ENCODE measurements around the gene VIT.
"Not testable (repeated sequence)": the region's sequence is repeated elsewhere in the genome, so short reads cannot be mapped to it uniquely, and the experiment has no call there.

Gene VIT

GRCh38 chr2:36805635-36806224, 109.2 kb downstream of the VIT start:
- DNase-seq (ENCODE audit: low read depth in 2 of 2) = no peak

DNA sequence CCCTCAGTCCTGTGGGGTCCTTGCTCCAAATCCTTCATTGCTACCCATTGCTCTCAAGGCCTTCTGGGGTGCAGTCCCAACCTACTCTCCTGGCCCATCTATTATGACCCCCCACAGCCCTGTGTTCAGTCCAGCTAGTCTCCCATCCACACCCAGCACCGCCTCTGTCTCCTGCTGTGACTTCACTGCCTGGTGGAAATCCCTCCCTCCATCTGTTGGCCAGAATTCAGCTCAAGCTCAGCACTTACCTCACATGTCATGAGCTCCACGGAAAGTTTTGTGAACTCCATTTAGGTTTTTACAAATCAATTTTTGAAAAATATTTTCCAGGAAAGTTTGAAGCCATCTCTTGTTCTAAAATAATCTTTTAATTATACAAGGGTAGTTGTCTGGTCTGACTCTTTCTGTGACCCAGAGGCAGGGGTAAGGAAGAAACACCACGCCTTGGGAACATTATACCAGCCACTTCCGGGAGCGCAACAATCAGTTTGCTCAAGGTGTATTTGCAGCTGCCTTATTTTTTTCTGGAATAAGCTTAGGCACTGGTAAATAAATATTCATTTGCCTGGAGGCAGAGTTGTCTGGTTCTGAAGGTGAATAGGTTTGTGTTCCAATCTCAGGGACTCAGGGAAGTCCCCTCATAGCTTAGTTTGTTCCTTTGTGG, 110.8 kb downstream of the VIT start:
- DNase-seq (ENCODE audit: low read depth in 2 of 2) = no peak

- no peak for DNase-seq (ENCODE audit: low read depth in 2 of 2)
Measured at GRCh38 chr2:36808386-36809068, 112.0 kb downstream of the VIT start.

GRCh38 chr2:36809069-36809445, 112.5 kb downstream of the VIT start:
- no peak for DNase-seq (ENCODE audit: low read depth in 2 of 2)

GRCh38 chr2:36811071-36811470, 114.6 kb downstream of the VIT start:
- no peak for DNase-seq (ENCODE audit: low read depth in 2 of 2)

DNA sequence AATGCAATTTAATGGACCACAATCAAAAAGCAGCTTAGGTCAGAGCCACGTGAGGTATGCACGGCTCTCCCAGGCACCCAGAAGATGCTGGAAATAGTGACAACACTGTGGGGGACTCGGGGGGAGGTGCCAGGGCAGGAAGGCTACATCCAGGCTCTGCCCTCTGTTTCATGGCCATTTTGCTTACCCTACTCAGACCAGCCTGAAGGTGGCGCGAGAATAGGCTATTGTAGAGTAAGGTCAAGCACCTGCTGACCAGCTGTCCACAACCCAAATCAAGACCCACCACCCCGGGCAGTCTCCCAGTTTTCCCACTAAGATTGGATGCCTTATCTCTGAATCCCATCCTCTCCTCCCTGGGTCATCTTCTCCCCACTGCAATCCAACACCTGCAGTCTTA, 115.7 kb downstream of the VIT start:
- DNase-seq (ENCODE audit: low read depth in 2 of 2) = no peak

DNA sequence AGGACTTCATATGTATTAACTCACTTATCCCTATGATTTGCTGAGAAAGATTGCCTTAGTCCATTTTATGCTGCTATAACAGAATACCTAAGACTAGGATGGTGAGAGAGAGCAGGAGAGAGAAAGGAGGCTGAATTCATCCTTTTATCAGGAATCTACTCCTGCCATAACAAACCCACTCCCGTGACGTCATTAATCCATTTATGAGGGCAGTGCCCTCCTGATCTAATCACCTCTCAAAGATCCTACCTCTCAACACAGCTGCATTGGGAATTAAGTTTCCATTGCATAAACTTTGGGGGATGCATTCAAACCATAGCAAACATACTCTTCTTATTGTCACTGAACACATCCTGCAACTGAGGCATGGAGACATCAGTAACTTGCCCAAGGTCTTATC, 122.0 kb downstream of the VIT start:
- DNase-seq (ENCODE audit: low read depth in 2 of 2) = no peak

GRCh38 chr2:36819095-36819711, 122.7 kb downstream of the VIT start:
- DNase-seq (ENCODE audit: low read depth in 2 of 2) = no peak

DNA sequence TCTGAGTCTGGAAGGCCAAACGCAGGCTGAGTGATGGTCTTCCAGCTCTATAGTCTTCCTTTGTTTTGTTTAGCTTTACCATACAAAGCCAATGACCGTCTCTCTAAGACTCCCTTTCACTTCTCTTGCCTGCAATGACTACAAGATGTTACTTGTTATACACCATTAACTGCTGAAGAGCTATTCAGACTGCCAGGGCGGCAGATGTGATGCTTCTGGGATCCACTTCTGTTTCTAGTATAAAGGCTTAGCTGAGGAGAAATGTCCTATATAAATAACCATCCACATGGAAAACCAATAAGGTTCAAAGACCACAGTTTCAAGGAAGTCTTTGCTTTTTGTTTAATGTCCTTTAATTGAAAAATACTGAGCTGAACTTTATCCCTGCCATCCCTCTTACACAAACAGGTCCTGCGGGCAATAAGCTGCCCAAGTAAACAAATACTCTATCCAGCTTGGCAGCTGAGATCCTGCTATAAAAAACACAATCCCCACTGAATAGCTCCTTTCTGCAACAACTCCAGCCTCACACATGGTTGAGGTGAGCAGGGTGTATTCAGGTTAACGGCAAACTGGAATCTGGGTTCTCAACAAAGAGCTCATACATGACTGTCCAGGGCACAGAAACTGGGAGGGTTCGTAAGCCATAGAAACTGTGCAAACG, 124.6 kb downstream of the VIT start:
- no peak for DNase-seq (ENCODE audit: low read depth in 2 of 2)

DNA sequence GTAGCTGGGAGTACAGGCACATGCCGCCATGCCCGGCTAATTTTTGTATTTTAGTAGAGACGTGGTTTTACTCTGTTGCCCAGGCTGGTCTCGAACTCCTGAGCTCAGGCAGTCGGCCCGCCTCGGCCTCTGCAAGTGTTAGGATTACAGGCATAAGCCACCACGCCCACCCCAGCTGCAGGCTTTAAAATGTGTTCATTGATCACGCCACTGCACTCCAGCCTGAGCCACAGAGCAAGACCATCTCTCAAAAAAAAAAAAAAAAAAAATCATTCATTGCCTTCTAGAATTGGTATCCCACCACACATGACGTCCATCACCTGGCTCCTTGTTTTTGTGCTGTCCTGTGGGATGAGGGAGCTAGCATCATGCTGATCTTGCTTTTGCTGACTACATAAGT, 127.4 kb downstream of the VIT start:
- no peak for DNase-seq (ENCODE audit: low read depth in 2 of 2)

DNA sequence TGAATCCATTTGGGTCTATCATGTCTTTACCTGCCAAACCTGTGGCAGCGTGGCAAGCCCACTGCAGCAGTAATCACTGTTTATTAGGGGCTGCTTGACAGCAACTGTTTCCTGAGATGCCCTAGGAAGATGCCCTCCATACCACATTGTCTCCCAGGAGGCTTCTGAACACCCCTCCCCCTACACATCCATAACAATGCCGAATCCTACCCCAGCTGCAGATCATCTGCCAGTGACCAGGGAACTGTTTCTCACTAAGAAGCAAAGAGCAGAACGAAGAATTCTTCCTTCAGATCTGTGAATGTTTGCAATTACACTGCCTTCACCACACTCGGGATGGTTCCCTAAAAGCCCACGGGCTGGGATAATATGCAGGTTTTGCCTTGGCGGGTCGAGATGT, 127.8 kb downstream of the VIT start:
- no peak for DNase-seq (ENCODE audit: low read depth in 2 of 2)

DNA sequence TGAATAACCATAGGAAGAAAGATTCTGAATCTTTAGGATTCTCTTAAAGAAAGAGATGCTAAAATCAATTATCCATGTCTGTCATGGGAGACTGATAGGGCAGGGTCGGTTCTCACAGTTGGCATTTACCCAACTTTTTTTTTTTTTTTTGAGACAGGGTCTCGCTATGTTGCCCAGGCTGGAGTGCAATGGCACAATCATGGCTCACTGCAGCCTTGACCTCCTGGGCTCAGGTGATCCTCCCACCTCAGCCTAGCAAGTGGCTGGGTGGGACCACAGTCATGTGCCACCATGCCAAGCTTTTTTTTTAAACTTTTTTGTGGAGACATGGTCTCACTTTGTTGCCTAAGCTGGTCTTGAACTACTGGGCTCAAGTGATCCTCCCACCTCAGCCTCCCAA, 128.2 kb downstream of the VIT start:
- DNase-seq (ENCODE audit: low read depth in 2 of 2) = not testable (repeated sequence)

DNA sequence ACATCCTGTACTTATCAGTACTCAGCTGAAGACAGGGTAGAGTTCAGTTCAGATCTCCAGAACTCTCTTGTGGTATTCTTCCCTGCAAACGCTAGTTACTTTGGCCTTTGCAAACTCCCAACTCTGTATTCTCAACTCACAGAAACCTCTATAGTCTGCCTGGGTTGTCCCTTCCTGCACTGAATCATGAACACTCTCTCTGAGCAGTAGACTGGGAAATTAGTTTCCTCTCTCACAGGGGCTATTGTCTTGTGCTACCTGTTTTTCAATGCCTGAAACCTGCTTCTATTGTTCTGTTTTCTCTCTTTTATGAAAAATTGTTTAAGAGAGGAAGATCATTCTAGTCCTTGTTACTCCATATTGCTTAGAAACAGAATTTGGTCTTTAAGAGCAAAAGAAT, 134.7 kb downstream of the VIT start:
- DNase-seq (ENCODE audit: low read depth in 2 of 2) = no peak

DNA sequence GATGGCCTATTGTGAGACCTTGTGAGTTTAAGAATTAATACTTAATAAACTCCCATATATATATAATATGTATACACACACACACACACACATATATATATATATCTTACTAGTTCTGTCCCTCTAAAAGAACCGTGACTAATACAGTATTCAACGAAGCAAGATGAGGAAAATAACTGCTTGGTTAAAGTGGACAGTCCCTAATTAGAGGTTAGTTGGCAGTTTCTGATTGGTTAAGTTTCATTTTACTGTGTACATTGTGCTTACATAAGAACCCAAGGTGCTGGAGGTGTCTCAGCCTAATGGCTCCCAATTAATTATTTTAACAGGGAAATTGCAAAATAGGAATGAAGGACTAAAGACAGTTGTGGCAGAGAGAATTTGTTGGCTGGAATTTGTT, 137.7 kb downstream of the VIT start:
- no peak for DNase-seq (ENCODE audit: low read depth in 2 of 2)

DNA sequence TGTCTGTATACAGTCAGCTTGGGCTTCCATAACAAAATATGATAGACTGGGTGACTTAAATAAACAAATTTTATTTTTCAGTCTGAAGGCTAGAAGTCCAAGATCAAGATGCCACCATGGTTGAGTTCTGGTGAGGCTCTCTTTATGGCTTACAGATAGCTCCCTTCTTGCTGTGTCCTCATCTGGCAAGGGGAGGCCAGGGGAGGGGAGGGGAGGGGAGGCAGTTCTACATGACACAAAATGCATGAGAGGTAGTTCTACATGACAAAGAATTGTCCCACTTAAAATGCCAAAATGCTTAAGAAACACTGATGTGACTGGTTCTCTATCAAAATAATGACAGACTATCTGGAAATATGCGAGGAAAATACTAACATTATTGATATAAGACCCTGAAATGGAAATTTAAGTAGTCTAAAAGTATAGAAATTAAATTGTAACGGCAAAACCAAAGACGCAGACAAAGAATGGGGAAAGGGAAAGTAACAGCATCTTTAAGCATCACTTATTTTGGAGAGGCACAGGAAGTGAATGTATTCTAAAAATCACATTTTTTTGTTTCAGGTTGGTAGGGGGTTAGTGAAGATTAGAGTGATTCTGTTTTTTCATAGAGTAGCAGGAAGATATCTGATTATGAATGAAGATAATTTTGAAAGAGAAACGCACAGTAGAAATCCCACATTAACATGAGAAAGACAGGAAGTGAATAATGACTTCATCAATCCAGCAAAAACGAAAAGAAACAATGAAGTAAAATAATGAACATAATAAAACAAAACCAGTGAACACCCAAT, 138.4 kb downstream of the VIT start:
- no peak for DNase-seq (ENCODE audit: low read depth in 2 of 2)

DNA sequence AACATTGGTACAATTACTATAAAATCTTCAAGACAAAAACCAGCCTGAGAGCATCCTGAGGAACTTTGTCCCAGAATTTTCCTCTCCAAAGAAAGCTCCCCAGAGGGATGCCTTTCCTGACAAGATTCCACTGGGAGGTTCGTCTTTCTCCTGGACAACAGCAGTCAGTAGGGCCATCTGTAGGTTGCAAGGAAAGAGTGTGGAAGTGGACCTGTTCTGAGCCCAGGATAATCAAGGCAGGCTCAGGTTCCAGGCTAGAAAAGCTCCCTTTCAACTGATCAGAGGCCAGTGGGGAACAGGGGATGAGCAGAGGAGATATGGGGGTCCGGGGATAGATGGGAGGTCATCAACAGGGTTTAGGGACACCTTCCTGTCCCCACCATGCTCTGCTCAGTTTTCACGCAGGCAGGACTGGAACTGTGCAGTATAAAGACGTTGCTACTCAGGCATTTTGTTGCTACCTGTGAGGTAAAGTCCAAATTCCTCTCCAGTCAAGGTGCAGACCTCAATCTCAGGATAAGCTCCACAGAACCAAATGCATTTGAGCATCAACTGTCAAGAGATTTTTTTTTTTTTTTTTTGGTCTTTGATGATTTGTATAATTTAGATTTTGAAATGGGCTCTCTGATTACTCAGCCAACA, 143.6 kb downstream of the VIT start:
- DNase-seq (ENCODE audit: low read depth in 2 of 2) = no peak

- no peak for DNase-seq (ENCODE audit: low read depth in 2 of 2)
Measured at GRCh38 chr2:36843838-36844237, 147.3 kb downstream of the VIT start.

GRCh38 chr2:36849265-36849664, 152.8 kb downstream of the VIT start:
- no peak for DNase-seq (ENCODE audit: low read depth in 2 of 2)

DNA sequence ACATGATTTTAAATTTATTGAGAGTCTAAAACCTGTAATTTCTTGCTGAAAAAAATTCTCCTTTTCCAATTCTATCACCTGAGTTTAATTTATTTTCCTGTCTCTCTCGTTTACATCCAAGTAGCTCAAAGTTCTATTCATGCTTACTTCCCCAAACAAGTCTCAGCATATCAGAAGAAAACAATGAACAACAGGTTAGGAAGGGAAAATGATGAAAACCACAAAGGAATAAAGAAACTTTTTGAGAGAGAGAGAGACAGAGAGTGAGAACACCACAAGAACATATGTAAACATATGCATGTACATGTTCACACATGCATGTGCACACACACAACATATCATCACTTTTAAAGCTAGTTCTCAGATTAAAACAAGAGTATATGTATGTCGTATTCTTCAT, 157.7 kb downstream of the VIT start:
- no peak for DNase-seq (ENCODE audit: low read depth in 2 of 2)

DNA sequence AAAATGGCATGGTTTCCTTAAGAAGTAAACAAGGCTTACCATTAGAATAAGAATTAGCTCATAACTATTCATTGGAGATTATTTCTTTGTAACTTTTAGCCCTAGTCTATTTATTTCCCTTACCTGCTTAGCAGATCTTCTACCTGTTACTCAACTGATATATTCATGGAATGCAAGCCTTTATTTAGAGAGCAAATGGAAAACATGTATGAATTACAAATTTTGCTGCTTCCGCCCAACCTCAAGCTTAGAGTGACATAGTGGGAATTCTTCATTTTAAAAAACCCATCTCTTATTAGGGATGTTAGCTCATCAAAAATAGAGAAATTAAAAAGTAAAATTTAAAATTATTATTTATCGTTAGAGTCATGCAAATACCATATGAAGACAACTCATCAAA, 158.9 kb downstream of the VIT start:
- DNase-seq (ENCODE audit: low read depth in 2 of 2) = no peak

- no peak for DNase-seq (ENCODE audit: low read depth in 2 of 2)
Measured at GRCh38 chr2:36857713-36858112, 161.2 kb downstream of the VIT start.

Measured in fibroblast of skin of left biceps (primary cell).